ENCODE results near the gene SPATS2.
"Not testable (repeated sequence)": the region's sequence is repeated elsewhere in the genome, so short reads cannot be mapped to it uniquely, and the experiment has no call there.

SPATS2 gene

DNA sequence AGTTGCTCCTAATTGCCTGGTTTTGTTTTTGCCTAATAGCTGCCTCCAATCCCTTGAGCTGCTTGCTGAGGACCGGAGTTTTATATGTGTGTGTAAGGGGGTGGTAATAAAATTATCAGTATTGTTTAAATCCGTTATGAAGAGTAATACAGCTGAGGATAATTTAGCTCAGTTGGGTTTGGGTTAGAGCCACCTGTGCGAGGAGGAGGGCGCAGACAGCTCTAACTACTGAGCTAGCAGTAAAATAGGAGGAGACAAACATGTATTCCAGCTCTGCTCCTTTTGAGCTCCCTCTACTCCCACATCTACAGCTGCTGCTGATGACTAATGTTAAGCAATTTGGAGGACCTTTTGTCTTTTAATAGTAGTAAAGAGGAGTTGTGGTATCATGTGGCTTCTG lies 61.5 kb downstream of the SPATS2 start:
- no peak for DNase-seq

DNA sequence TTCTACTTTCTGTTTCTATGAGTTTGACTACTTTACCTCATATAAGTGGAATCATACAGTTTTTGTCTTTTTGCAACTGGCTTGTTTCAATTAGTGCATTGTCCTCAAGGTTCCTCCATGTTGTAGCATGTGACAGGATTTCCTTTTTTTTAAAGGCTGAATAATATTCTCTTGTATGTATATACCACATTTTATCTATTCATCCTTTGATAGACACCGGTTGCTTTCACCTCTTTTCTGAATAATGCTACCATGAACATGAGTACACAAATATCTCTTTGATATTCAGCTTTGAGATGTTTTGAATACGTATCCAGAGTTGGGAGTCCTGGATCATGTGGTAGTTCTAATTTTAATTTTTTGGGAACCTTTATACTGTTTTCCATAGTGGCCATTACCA lies 65.4 kb downstream of the SPATS2 start:
- DNase-seq: no peak
- Histone ChIP-seq H3K27ac (ENCODE audit: insufficient read depth, low read length, poor library complexity, severe bottlenecking) (no peak overlapping the region), H3K36me3 (ENCODE audit: control insufficient read depth, insufficient read depth, low read length) (no peaks in the 10 kb centered on the region), H3K27me3 (replicated peaks; ENCODE audit: control insufficient read depth, insufficient read depth, low read length, poor library complexity, severe bottlenecking) (no peaks in the 10 kb centered on the region), H3K4me3 (ENCODE audit: insufficient read depth, low read depth, low read length, poor library complexity, severe bottlenecking) (no peak overlapping the region), H3K4me1 (ENCODE audit: control insufficient read depth, insufficient read depth, low read length, poor library complexity, severe bottlenecking) (no peaks in the 10 kb centered on the region), H3K9me3 (ENCODE audit: control insufficient read depth, low read length) (no peaks in the 10 kb centered on the region)

More for the DNA sequence above, 61.5 kb downstream of the SPATS2 start:
- Histone ChIP-seq H3K4me3 (ENCODE audit: insufficient read depth, low read depth, low read length, poor library complexity, severe bottlenecking) (no peak overlapping the region), H3K9me3 (ENCODE audit: control insufficient read depth, low read length) (no peaks in the 10 kb centered on the region), H3K4me1 (ENCODE audit: control insufficient read depth, insufficient read depth, low read length, poor library complexity, severe bottlenecking) (no peaks in the 10 kb centered on the region), H3K27ac (ENCODE audit: insufficient read depth, low read length, poor library complexity, severe bottlenecking) (no peak overlapping the region), H3K27me3 (replicated peaks; ENCODE audit: control insufficient read depth, insufficient read depth, low read length, poor library complexity, severe bottlenecking) (no peaks in the 10 kb centered on the region), H3K36me3 (ENCODE audit: control insufficient read depth, insufficient read depth, low read length) (no peaks in the 10 kb centered on the region)

DNA sequence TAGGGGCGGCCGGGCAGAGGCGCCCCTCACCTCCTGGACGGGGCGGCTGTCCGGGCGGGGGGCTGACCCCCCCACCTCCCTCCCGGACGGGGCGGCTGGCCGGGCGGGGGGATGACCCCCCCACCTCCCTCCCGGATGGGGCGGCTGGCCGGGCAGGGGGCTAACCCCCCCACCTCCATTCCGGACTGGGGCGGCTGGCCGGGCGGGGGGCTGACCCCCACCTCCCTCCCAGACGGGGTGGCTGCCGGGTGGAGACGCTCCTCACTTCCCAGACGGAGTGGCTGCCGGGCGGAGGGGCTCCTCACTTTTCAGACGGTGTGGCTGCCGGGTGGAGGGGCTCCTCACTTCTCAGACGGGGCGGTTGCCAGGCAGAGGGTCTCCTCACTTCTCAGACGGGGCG lies 69.5 kb downstream of the SPATS2 start:
- H3K27me3 ChIP-seq (replicated peaks; ENCODE audit: control insufficient read depth, insufficient read depth, low read length, poor library complexity, severe bottlenecking); H3K36me3 ChIP-seq (ENCODE audit: control insufficient read depth, insufficient read depth, low read length); H3K27ac ChIP-seq (ENCODE audit: insufficient read depth, low read length, poor library complexity, severe bottlenecking); DNase-seq; H3K4me1 ChIP-seq (ENCODE audit: control insufficient read depth, insufficient read depth, low read length, poor library complexity, severe bottlenecking); H3K4me3 ChIP-seq (ENCODE audit: insufficient read depth, low read depth, low read length, poor library complexity, severe bottlenecking); H3K9me3 ChIP-seq (ENCODE audit: control insufficient read depth, low read length): not testable (repeated sequence)

DNA sequence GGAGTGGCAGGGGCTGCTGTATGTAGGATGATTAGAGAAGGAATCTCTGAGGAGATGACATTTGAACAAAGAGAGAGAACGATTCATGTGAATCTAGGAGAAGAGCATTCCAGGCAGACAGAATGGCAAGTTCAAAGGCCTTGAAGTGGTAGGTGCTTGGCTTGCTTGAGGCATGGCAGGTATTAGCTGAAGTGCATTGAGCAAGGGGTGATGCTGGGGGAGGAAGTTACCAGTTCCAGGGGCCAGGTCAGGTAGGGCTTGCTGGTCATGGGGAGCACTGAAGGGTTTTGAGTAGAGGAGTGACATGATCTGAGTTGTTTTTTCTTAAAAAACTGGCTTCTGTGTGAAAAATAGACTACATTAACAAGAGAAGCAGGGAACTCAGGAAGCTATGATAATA lies 71.8 kb downstream of the SPATS2 start:
- no peaks in the 10 kb centered on the region for H3K27me3 ChIP-seq (replicated peaks; ENCODE audit: control insufficient read depth, insufficient read depth, low read length, poor library complexity, severe bottlenecking)
- no peaks in the 10 kb centered on the region for H3K36me3 ChIP-seq (ENCODE audit: control insufficient read depth, insufficient read depth, low read length)
- no peak overlapping the region for H3K27ac ChIP-seq (ENCODE audit: insufficient read depth, low read length, poor library complexity, severe bottlenecking)
- H3K4me3 ChIP-seq (ENCODE audit: insufficient read depth, low read depth, low read length, poor library complexity, severe bottlenecking): no peak overlapping the region
- no peaks in the 10 kb centered on the region for H3K9me3 ChIP-seq (ENCODE audit: control insufficient read depth, low read length)
- no peaks in the 10 kb centered on the region for H3K4me1 ChIP-seq (ENCODE audit: control insufficient read depth, insufficient read depth, low read length, poor library complexity, severe bottlenecking)
- DNase-seq: no peak

DNA sequence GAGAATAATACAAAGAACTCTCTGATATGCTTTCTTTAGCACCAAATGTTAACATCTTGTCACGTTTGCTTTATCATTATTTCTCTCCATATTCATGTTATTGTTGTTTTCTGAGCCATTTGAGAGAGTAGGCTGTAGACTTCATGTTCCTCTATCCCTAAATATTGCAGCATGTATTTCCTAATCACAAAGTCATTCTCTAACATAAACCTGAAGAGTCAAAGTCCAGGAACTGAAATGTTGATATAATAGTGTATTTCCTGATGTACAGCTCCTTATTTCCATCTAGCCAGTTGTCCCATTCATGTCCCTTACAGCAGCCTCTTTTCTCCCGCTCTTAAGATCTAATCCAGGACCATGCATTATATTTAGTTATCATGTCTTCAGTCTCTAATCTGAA lies 72.8 kb downstream of the SPATS2 start:
- Histone ChIP-seq H3K4me3 (ENCODE audit: insufficient read depth, low read depth, low read length, poor library complexity, severe bottlenecking) (no peak overlapping the region), H3K27ac (ENCODE audit: insufficient read depth, low read length, poor library complexity, severe bottlenecking) (no peak overlapping the region), H3K4me1 (ENCODE audit: control insufficient read depth, insufficient read depth, low read length, poor library complexity, severe bottlenecking) (no peaks in the 10 kb centered on the region), H3K36me3 (ENCODE audit: control insufficient read depth, insufficient read depth, low read length) (no peaks in the 10 kb centered on the region), H3K27me3 (replicated peaks; ENCODE audit: control insufficient read depth, insufficient read depth, low read length, poor library complexity, severe bottlenecking) (no peaks in the 10 kb centered on the region), H3K9me3 (ENCODE audit: control insufficient read depth, low read length) (no peaks in the 10 kb centered on the region)
- DNase-seq: no peak

DNA sequence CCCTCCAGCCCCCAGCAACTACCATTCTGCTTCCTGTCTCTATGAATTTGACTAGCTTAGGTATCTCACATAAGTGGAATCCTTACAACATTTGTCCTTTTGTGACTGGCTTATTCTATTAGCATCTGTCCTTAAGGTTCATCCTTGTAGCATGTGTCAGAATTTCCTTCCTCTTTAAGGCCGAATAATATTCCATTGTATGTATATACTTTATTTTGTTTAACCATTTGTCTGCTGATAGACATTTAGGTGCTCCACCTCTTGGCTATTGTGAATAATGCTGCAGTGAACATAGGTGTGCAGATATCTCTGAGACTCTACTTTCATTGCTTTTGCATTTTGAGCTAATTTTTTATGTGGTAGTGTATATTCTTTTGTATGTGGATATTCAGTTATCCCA lies 75.7 kb downstream of the SPATS2 start:
- Histone ChIP-seq H3K27ac (ENCODE audit: insufficient read depth, low read length, poor library complexity, severe bottlenecking) (no peak overlapping the region), H3K27me3 (replicated peaks; ENCODE audit: control insufficient read depth, insufficient read depth, low read length, poor library complexity, severe bottlenecking) (no peaks in the 10 kb centered on the region), H3K4me3 (ENCODE audit: insufficient read depth, low read depth, low read length, poor library complexity, severe bottlenecking) (no peak overlapping the region), H3K36me3 (ENCODE audit: control insufficient read depth, insufficient read depth, low read length) (no peaks in the 10 kb centered on the region), H3K4me1 (ENCODE audit: control insufficient read depth, insufficient read depth, low read length, poor library complexity, severe bottlenecking) (no peaks in the 10 kb centered on the region), H3K9me3 (ENCODE audit: control insufficient read depth, low read length) (no peaks in the 10 kb centered on the region)
- no peak for DNase-seq

DNA sequence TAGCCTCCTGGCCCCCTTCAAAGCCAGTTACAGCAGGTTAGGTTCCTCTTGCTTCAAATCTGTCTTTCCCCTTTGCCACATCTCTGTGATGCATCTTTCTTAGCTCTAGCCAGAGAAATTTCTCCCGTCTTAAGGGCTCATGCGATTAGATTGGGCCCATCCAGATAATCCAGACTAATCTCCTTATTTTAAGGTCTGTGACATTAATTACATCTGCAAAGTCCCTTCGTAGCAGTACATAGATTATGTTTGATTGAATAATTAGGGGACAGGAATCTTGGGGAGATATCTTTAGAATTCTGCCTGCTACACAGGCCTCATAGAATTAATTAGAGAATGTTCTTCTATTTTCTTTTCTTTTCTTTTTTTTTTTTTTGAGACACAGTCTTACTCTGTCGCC lies 79.3 kb downstream of the SPATS2 start:
- H3K9me3 ChIP-seq (ENCODE audit: control insufficient read depth, low read length): no peaks in the 10 kb centered on the region
- H3K36me3 ChIP-seq (ENCODE audit: control insufficient read depth, insufficient read depth, low read length): no peaks in the 10 kb centered on the region
- DNase-seq: no peak
- no peak overlapping the region for H3K27ac ChIP-seq (ENCODE audit: insufficient read depth, low read length, poor library complexity, severe bottlenecking)
- no peaks in the 10 kb centered on the region for H3K4me1 ChIP-seq (ENCODE audit: control insufficient read depth, insufficient read depth, low read length, poor library complexity, severe bottlenecking)
- no peaks in the 10 kb centered on the region for H3K27me3 ChIP-seq (replicated peaks; ENCODE audit: control insufficient read depth, insufficient read depth, low read length, poor library complexity, severe bottlenecking)
- no peak overlapping the region for H3K4me3 ChIP-seq (ENCODE audit: insufficient read depth, low read depth, low read length, poor library complexity, severe bottlenecking)

DNA sequence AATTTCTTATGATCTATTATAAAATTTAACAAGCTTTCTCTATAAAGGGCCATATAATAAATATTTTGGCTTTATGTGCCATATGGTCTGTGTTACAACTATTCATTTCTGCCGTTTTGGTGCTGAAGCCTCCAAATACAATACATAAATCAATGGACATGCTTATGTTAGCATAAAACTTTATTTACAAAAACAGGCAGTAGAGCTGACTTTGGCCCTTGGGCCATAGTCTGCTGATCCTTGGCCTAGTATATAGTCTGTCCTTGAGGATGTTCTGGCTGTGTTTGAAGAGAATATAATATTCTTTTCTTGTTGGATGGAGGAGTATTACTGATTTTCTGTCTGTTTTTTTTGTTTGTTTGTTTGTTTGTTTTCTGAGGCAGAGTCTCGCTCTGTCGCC lies 81.6 kb downstream of the SPATS2 start:
- H3K27me3 ChIP-seq (replicated peaks; ENCODE audit: control insufficient read depth, insufficient read depth, low read length, poor library complexity, severe bottlenecking): no peaks in the 10 kb centered on the region
- H3K4me1 ChIP-seq (ENCODE audit: control insufficient read depth, insufficient read depth, low read length, poor library complexity, severe bottlenecking): no peaks in the 10 kb centered on the region
- no peaks in the 10 kb centered on the region for H3K9me3 ChIP-seq (ENCODE audit: control insufficient read depth, low read length)
- no peak overlapping the region for H3K4me3 ChIP-seq (ENCODE audit: insufficient read depth, low read depth, low read length, poor library complexity, severe bottlenecking)
- H3K27ac ChIP-seq (ENCODE audit: insufficient read depth, low read length, poor library complexity, severe bottlenecking): no peak overlapping the region
- no peak for DNase-seq
- no peaks in the 10 kb centered on the region for H3K36me3 ChIP-seq (ENCODE audit: control insufficient read depth, insufficient read depth, low read length)

DNA sequence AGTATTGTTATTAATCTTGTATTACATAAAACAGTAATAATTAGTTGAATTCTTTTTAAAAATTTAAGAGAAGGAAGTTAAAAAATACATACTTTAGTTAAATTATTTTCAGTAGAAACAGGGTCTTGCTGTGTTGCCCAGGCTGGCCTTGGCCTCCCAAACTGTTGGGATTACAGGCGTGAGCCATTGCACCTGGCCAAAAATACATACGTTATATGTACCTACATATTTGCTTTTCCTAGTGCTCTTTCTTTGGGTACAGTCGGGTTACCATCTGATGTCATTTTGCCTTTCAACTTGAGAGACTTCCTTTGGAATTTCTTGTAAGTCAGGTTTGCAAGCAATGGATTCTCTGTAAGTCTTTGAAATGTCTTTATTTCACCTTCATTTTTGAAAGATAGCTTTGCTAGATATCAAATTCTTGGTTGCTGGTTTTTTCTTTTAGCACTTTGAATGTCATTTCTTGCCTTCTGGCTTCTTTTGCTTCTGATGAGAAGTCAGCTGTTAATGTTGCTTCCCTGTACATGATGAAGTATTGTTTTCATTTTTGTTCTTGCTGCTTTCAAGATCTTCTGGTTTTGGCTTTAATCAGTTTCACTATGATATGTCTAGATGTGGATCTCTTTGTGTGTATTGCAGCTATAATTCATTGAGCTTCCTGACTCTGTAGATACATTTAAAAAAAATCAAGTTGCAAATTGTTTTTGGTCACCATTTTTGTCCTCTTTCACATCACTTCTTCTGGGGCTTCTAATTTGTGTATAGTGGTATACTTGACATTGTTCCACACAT lies 84.4 kb downstream of the SPATS2 start:
- Histone ChIP-seq H3K27me3 (replicated peaks; ENCODE audit: control insufficient read depth, insufficient read depth, low read length, poor library complexity, severe bottlenecking) (no peaks in the 10 kb centered on the region), H3K27ac (ENCODE audit: insufficient read depth, low read length, poor library complexity, severe bottlenecking) (no peak overlapping the region), H3K4me1 (ENCODE audit: control insufficient read depth, insufficient read depth, low read length, poor library complexity, severe bottlenecking) (no peaks in the 10 kb centered on the region), H3K36me3 (ENCODE audit: control insufficient read depth, insufficient read depth, low read length) (no peaks in the 10 kb centered on the region), H3K9me3 (ENCODE audit: control insufficient read depth, low read length) (no peaks in the 10 kb centered on the region), H3K4me3 (ENCODE audit: insufficient read depth, low read depth, low read length, poor library complexity, severe bottlenecking) (no peak overlapping the region)
- DNase-seq: no peak

DNA sequence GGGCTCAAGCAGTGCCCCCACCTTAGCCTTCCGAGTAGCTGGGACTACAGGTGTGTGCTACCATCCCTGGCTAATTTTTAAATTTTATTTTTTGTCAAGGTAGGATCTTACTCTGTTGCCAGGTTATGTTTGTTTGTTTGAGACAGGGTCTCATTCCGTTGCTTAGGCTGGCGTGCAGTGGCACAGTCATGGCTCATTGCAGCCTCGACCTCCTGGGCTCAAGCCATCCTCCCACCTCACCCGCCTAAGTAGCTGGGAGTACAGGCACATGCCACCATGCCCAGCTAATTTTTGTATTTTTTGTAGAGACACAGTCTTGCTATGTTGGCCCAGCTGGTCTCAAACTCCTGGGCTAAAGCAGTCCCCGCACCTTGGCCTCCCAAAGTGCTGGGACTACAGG lies 88.2 kb downstream of the SPATS2 start:
- no peak for DNase-seq
- no peaks in the 10 kb centered on the region for H3K36me3 ChIP-seq (ENCODE audit: control insufficient read depth, insufficient read depth, low read length)
- H3K4me1 ChIP-seq (ENCODE audit: control insufficient read depth, insufficient read depth, low read length, poor library complexity, severe bottlenecking): no peaks in the 10 kb centered on the region
- no peak overlapping the region for H3K4me3 ChIP-seq (ENCODE audit: insufficient read depth, low read depth, low read length, poor library complexity, severe bottlenecking)
- H3K27me3 ChIP-seq (replicated peaks; ENCODE audit: control insufficient read depth, insufficient read depth, low read length, poor library complexity, severe bottlenecking): no peaks in the 10 kb centered on the region
- H3K9me3 ChIP-seq (ENCODE audit: control insufficient read depth, low read length): no peaks in the 10 kb centered on the region
- H3K27ac ChIP-seq (ENCODE audit: insufficient read depth, low read length, poor library complexity, severe bottlenecking): no peak overlapping the region
